GM21390 (cell line): ENCODE results near the gene MKKS.
"Not testable (repeated sequence)": the region's sequence is repeated elsewhere in the genome, so short reads cannot be mapped to it uniquely, and the experiment has no call there.

Source experiments
- ATAC-seq: cut with Tn5 transposase; IDR thresholded peaks from one replicate; pipeline ENCODE4 v1.9.1; 2021; ENCODE audit not compliant: unreplicated experiment

The MKKS gene

GRCh38 chr20:10415013-10415650 lies 18.9 kb downstream of the MKKS start:
- ATAC-seq: no peak

GRCh38 chr20:10412591-10413408 lies 21.2 kb downstream of the MKKS start:
- peak; percentile 58 for ATAC-seq

- no peak for ATAC-seq
Measured at GRCh38 chr20:10411673-10412072, 22.3 kb downstream of the MKKS start.

GRCh38 chr20:10408108-10408813 lies 25.8 kb downstream of the MKKS start:
- no peak for ATAC-seq

GRCh38 chr20:10404959-10405530 lies 29.0 kb downstream of the MKKS start:
- ATAC-seq: no peak

- no peak for ATAC-seq
Measured at GRCh38 chr20:10404023-10404628, 29.9 kb downstream of the MKKS start.

GRCh38 chr20:10402938-10403608 lies 30.9 kb downstream of the MKKS start:
- ATAC-seq: peak; percentile 45

GRCh38 chr20:10398834-10399369 lies 35.1 kb downstream of the MKKS start:
- no peak for ATAC-seq

GRCh38 chr20:10394752-10395151 lies 39.3 kb downstream of the MKKS start:
- not testable (repeated sequence) for ATAC-seq

- no peak for ATAC-seq
Measured at GRCh38 chr20:10390709-10391108, 43.3 kb downstream of the MKKS start.

GRCh38 chr20:10388597-10388996 lies 45.4 kb downstream of the MKKS start:
- ATAC-seq: no peak

- ATAC-seq: no peak
Measured at GRCh38 chr20:10387686-10388085, 46.3 kb downstream of the MKKS start.

- ATAC-seq: no peak
Measured at GRCh38 chr20:10385850-10386544, 48.0 kb downstream of the MKKS start.

GRCh38 chr20:10381477-10381876 lies 52.5 kb downstream of the MKKS start:
- no peak for ATAC-seq

- ATAC-seq: no peak
Measured at GRCh38 chr20:10379761-10380160, 54.3 kb downstream of the MKKS start.

- no peak for ATAC-seq
Measured at GRCh38 chr20:10376270-10377075, 57.5 kb downstream of the MKKS start.

- no peak for ATAC-seq
Measured at GRCh38 chr20:10375191-10375590, 58.8 kb downstream of the MKKS start.

GRCh38 chr20:10374036-10374435 lies 60.0 kb downstream of the MKKS start:
- no peak for ATAC-seq

GRCh38 chr20:10371467-10371866 lies 62.6 kb downstream of the MKKS start:
- no peak for ATAC-seq
